HUES6 (cell line): ENCODE data around the gene ADGRA3.

Experiments used
- H3K27ac ChIP-seq: 2 replicates; pipeline ENCODE4 v1.7.0; 2013; ENCODE audit warnings: low read depth, mild to moderate bottlenecking, low read length, inconsistent platforms
- H3K27me3 ChIP-seq: 2 replicates; pipeline ENCODE4 v1.6.1; 2013; ENCODE audit warnings: low read length; ENCODE audit not compliant: control insufficient read depth, insufficient read depth
- H3K36me3 ChIP-seq: 2 replicates; pipeline ENCODE4 v1.6.1; 2013; ENCODE audit warnings: low read length; ENCODE audit not compliant: control insufficient read depth, insufficient read depth
- H3K4me1 ChIP-seq: 2 replicates; pipeline ENCODE4 v1.6.1; 2013; ENCODE audit warnings: low read length; ENCODE audit not compliant: control insufficient read depth, insufficient read depth
- H3K4me3 ChIP-seq: 2 replicates; pipeline ENCODE4 v1.5.1; 2013; ENCODE audit warnings: low read depth, low read length
- H3K9ac ChIP-seq: one replicate; pipeline ENCODE4 v1.6.1; 2013; ENCODE audit warnings: mild to moderate bottlenecking, low read length
- H3K9me3 ChIP-seq: 2 replicates; pipeline ENCODE4 v1.6.1; 2013; ENCODE audit warnings: low read depth, low read length; ENCODE audit not compliant: control insufficient read depth, insufficient read depth

Gene ADGRA3

DNA sequence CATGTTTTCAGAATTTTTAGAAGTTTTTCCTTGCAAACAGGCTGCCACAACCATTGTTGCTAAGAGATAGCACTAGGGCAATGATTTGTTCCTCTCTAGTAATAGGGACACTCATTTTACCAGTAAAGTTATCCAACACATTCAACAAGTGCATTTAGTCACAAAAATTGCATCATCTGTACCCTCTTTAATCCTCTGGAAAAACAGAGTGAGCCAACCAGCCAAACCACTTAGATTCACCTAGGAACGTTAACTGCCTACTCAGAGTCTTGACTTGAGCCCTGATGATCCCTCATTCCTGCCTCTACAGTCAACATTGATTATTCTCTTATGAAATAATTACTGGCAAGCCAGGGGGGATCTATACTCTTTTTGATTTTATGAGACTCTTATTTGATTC, 17.0 kb upstream of the ADGRA3 start:
- H3K9me3 ChIP-seq: peaks cover 32% of the 10 kb centered on the region
- no peak overlapping the region for H3K9ac ChIP-seq
- no peaks in the 10 kb centered on the region for H3K36me3 ChIP-seq
- no peaks in the 10 kb centered on the region for H3K27me3 ChIP-seq
- no peaks in the 10 kb centered on the region for H3K4me1 ChIP-seq
- no peak overlapping the region for H3K27ac ChIP-seq
- H3K4me3 ChIP-seq: no peak overlapping the region

DNA sequence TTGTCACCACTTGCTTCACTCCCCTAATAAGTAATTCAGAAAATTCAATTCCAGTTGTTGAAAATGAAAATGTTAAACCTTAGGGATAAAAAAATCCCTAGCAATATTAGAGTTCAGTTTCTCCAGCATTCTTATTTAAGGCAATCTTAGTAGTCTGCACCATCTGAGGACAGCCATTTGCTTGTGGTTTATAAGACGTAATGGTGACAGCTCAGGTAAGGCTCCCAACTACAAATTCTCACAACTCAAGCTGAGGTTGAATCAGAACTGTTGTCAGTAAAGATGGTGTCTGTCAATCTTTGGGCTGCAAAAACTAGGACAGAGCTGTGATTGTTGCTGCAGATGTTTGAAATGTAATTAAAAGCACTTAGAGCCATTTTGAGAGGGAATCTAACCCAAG, 16.3 kb upstream of the ADGRA3 start:
- no peaks in the 10 kb centered on the region for H3K4me1 ChIP-seq
- H3K27me3 ChIP-seq: no peaks in the 10 kb centered on the region
- H3K27ac ChIP-seq: no peak overlapping the region
- H3K4me3 ChIP-seq: no peak overlapping the region
- peaks cover 32% of the 10 kb centered on the region for H3K9me3 ChIP-seq
- no peak overlapping the region for H3K9ac ChIP-seq
- no peaks in the 10 kb centered on the region for H3K36me3 ChIP-seq

DNA sequence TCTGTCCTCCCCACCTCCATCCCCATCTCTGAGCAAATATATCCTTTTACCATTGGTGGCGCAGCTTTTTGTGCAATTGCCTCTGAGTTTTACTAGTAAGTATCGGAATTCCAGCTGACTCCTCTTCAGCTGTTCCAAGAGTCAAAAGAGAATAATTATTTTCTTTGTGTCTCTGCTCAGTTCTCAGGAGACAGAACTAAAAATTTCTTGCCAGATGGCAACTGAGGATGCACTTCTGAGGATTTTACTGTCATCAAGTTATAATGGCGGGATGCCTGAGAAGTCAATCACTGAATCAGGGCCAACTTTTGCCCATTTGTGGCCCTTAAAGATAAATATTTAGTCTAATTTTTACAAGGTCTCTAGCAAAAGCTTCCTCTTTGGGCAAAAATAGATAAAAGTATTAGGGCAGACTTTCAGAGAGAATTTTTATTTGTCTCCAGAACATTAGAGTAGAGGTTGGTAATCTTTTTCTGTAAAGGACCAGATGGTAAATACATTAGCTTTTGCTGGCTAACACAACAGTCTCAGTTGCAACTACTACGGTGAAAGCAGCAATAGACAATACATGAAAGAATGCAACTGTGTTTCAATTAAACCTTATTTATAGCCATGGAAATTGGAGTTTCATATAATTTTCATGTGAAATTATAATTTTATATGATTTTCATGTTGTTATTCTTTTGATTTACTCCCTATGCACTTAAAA, 15.6 kb upstream of the ADGRA3 start:
- Histone ChIP-seq H3K9me3 (peaks cover 31% of the 10 kb centered on the region), H3K9ac (no peak overlapping the region), H3K27ac (no peak overlapping the region), H3K36me3 (no peaks in the 10 kb centered on the region), H3K4me1 (no peaks in the 10 kb centered on the region), H3K4me3 (no peak overlapping the region), H3K27me3 (no peaks in the 10 kb centered on the region)

DNA sequence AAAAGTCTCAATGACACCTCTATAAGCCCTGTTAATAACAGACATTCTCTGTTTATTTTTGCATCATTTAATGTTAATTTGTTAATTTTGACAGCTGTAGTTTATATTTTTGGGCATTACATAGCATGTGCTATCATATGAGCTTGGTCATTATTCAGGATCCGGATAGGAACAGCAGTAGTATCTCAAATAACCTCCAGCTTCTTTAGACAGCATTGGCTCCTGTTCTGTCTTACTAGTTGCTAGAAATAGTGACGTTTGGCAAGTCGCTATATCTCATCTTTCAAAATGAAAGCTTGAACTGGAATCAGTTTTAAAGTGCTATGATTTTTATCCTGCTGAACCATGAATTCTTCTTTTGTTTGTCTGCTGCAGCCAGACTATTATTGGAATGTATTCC, 9.0 kb upstream of the ADGRA3 start:
- Histone ChIP-seq H3K9me3 (no peaks in the 10 kb centered on the region), H3K27me3 (peaks cover 20% of the 10 kb centered on the region; the same call in 1 of the 2 replicates), H3K4me3 (no peak overlapping the region), H3K27ac (no peak overlapping the region), H3K4me1 (peaks cover 16% of the 10 kb centered on the region), H3K36me3 (no peaks in the 10 kb centered on the region), H3K9ac (no peak overlapping the region)

DNA sequence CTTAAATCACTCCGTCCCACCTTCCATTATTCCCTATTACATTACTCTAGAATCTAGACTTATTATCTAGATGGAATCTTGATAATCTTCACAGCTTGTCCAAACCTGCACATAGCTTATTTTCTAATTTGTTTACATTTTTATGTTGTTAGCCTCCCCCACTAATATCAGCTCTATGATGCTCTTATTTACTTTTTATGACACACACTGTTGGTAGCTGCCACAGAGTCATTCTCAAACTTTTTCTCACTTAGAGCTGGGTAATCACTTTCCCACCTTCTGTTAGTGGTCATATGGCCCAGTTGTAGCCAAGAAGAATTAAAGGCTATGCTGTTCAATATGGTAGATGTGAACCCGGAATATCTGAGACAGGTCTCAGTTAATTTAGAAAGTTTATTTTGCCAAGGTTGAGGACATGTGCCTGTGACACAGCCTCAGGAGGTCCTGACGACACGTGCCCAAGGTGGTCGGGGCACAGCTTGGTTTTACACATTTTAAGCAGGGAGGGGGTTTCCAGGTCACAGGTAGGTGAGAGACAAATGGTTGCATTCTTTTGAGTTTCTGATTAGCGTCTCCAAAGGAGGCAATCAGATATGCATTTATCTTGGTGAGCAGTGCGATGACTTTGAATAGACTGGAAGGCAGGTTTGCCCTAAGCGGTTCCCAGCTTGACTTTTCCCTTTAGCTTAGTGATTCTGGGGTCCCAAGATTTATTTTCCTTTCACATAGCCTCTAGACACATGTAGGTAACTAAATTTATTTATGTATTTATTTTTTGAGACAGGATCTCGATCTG, 7.0 kb upstream of the ADGRA3 start:
- no peaks in the 10 kb centered on the region for H3K36me3 ChIP-seq
- no peak overlapping the region for H3K4me3 ChIP-seq
- no peak overlapping the region for H3K9ac ChIP-seq
- H3K9me3 ChIP-seq: no peaks in the 10 kb centered on the region
- H3K4me1 ChIP-seq: peaks cover 16% of the 10 kb centered on the region
- no peak overlapping the region for H3K27ac ChIP-seq
- peaks cover 20% of the 10 kb centered on the region; the same call in 1 of the 2 replicates for H3K27me3 ChIP-seq

DNA sequence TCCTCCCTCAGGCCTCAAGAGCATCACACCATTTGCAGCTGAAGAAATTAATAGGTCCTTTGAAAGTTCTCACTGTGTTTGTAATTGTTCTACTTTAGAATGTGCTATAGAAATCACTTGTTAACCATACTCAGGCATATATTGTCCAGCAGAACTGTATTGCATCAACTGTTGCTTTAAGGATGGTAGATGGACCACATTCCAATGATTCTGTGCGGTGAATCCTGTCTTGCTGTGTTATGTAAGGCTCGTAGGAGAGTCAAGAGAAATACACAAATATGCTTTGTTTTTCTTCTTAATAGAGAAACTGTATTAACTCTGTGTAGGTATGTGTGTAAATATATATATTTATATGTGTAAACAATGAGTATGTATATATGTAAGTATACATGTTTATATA, 6.3 kb upstream of the ADGRA3 start:
- H3K36me3 ChIP-seq: no peaks in the 10 kb centered on the region
- peaks cover 16% of the 10 kb centered on the region for H3K4me1 ChIP-seq
- no peak overlapping the region for H3K9ac ChIP-seq
- H3K27ac ChIP-seq: no peak overlapping the region
- H3K4me3 ChIP-seq: no peak overlapping the region
- H3K27me3 ChIP-seq: peaks cover 24% of the 10 kb centered on the region
- H3K9me3 ChIP-seq: no peaks in the 10 kb centered on the region

DNA sequence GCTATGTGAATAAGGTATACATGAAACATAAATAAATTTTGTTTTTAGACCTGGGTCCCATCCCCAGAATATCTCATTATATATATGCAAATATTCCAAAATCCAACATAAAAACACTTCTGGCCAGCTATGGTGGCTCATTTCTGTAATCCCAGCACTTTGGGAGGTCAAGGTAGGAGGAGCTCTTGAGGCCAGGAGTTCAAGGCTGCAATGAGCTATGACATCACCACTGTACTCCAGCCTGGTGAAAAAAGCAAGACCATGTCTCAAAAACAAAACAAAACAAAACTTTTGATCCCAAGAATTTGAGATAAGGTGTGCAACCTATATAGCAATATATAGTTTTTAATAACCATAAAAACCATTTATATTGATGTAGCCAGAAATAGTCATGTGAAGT, 5.4 kb upstream of the ADGRA3 start:
- no peak overlapping the region for H3K4me3 ChIP-seq
- no peaks in the 10 kb centered on the region for H3K36me3 ChIP-seq
- no peaks in the 10 kb centered on the region for H3K9me3 ChIP-seq
- H3K4me1 ChIP-seq: peaks cover 23% of the 10 kb centered on the region
- H3K27ac ChIP-seq: no peak overlapping the region
- no peak overlapping the region for H3K9ac ChIP-seq
- peaks cover 31% of the 10 kb centered on the region for H3K27me3 ChIP-seq

DNA sequence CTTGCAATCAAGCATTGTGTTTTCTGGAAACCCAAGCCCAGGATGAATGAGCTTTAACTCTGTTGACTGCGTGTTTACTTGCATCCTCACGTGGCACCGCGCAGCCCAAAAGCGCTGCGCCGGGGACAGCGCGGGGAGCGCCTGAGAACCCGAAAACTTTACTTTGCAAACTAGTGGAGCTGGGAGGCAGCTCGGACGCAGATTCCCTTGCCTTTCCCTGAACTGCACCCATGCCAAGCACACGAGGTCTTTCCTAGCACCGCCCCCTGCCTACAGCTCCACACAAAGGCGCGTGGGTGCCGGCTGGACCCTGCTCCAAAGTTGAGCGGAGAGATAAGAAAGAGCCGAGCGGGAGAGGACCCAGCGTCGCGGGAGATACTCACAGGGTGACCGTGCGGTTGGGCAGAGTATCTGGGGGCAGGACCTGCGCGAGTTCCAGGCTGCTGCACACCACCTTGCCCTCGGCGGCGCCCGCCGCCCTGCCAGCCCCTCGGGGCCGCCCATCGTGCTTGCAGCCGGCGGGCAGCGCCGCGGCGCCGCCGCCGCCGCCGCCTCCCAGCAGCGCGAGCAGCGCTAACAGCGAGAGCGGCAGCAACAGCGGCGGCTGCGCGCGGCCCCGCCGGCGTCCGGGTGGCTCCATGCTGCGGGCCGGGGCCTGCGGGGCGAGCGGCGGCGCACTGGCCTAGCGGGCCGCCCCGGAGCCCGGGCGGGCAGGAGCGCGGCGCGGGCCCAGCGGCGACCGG, 550 bp downstream of the ADGRA3 start:
- H3K36me3 ChIP-seq: no peaks in the 10 kb centered on the region
- peak overlapping the region; percentile 14; the same call in 1 of the 2 replicates for H3K27ac ChIP-seq
- H3K4me3 ChIP-seq: peak overlapping the region; percentile 79
- H3K27me3 ChIP-seq: peaks cover 11% of the 10 kb centered on the region
- H3K4me1 ChIP-seq: peaks cover 7% of the 10 kb centered on the region
- H3K9ac ChIP-seq: peak overlapping the region; percentile 81
- H3K9me3 ChIP-seq: no peaks in the 10 kb centered on the region

DNA sequence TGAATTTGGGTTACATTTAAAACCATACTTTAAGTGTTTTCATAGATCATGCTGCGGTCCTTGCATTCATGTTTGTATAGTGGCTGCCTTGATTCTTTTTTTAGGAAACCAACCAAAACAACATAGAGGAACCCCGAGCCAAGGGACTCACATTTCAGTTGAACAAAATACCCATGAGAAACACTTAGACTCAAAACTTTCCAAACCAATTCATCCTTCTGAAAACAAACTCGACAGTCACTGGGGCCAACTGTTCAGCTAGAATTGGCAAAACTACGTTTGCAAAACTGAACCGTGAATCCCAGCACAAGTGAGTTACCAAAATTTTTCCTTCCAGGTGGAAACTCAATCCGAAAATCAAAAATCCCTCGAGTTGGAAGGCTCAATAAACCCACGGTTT, 1.4 kb downstream of the ADGRA3 start:
- peaks cover 7% of the 10 kb centered on the region for H3K4me1 ChIP-seq
- no peaks in the 10 kb centered on the region for H3K36me3 ChIP-seq
- peaks cover 11% of the 10 kb centered on the region for H3K27me3 ChIP-seq
- peak overlapping the region; percentile 81 for H3K9ac ChIP-seq
- 0 out of 2 replicates have a peak overlapping the region, but pooled peaks have one; percentile 14 for H3K27ac ChIP-seq
- no peaks in the 10 kb centered on the region for H3K9me3 ChIP-seq
- peak overlapping the region; percentile 79 for H3K4me3 ChIP-seq

DNA sequence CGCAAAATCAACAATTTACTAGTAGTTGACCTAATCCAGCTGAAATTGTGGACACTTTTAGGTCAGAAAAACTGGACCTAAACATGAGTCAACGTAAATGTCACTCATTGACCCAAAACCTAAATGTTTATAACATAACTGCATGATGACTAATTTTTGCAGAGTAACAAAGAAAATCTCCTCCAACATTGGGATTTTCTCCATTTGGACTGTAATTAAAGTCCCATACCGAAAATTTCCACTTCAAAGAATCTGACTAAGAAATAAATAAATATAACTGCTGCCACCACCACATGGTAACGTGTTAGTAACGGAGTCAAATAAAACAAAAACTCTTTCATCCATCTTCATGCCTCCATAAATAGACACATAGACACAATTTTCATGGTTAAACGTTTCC, 1.9 kb downstream of the ADGRA3 start:
- Histone ChIP-seq H3K9me3 (no peaks in the 10 kb centered on the region), H3K27me3 (peaks cover 11% of the 10 kb centered on the region), H3K4me1 (peaks cover 7% of the 10 kb centered on the region), H3K36me3 (no peaks in the 10 kb centered on the region), H3K9ac (peak overlapping the region; percentile 81), H3K4me3 (peak overlapping the region; percentile 79), H3K27ac (no peak overlapping the region)

DNA sequence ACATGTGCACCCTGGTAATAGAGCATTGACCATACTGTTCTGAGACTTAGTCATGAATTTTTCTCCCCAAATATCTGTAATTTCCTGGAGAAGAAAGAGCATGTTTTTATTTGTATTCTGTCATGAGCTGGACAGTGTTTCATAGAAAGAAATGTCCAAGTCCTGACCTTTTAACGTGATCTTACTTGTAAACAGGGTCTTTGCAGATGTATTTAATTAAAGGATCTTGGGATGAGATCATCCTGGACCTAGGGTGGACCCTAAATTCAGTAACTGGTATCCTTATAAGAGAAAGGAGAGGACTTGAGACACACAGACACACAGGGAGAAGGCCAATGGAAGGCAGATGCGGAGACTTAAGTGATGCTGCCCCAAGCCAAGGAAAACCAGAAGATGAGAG, 3.6 kb downstream of the ADGRA3 start:
- no peak overlapping the region for H3K4me3 ChIP-seq

More for the DNA sequence above, 3.6 kb downstream of the ADGRA3 start:
- Histone ChIP-seq H3K4me1 (peaks cover 19% of the 10 kb centered on the region), H3K36me3 (no peaks in the 10 kb centered on the region), H3K27ac (no peak overlapping the region), H3K9ac (no peak overlapping the region), H3K9me3 (no peaks in the 10 kb centered on the region), H3K27me3 (peaks cover 8% of the 10 kb centered on the region)
